Activated naive CD8-positive, alpha-beta T cell treated with anti-CD3 and anti-CD28 coated beads, Interleukin-2, amount 50 U/mL, for 24 hours (primary cell): ENCODE results near the gene CENPX.

Source experiments
- ATAC-seq: fragments of 150-1000 bp; cut with Tn5 transposase; one replicate; pipeline ENCODE4 v1.10.0; 2021
- DNase-seq: peaks from one replicate; pipeline ENCODE4 v3.0.0; 2021
- H3K27ac Mint-ChIP-seq: one replicate; pipeline ENCODE4 v1.8.0; 2021; ENCODE audit warnings: mild to moderate bottlenecking, mixed read lengths
- H3K27me3 Mint-ChIP-seq: one replicate; pipeline ENCODE4 v1.8.0; 2021; ENCODE audit warnings: mixed read lengths
- H3K36me3 Mint-ChIP-seq: one replicate; pipeline ENCODE4 v1.8.0; 2021; ENCODE audit warnings: low read depth, mixed read lengths
- H3K4me1 Mint-ChIP-seq: one replicate; pipeline ENCODE4 v1.8.0; 2021; ENCODE audit warnings: mixed read lengths
- H3K4me3 Mint-ChIP-seq: one replicate; pipeline ENCODE4 v1.8.0; 2021; ENCODE audit warnings: mild to moderate bottlenecking, moderate library complexity, mixed read lengths
- H3K9me3 Mint-ChIP-seq: one replicate; pipeline ENCODE4 v1.8.0; 2021; ENCODE audit warnings: mixed read lengths

The CENPX gene

GRCh38 chr17:82022310-82022980 lies at the start of gene CENPX:
TSS of gene CENPX (minus strand) at chr17:82022878. CDS start at chr17:82022861, 17 bp downstream.
- peak within 1 kb of the TSS; percentile 88 for H3K4me3 Mint-ChIP-seq
- H3K27me3 Mint-ChIP-seq: no peaks in the 10 kb centered on the region
- H3K9me3 Mint-ChIP-seq: no peaks in the 10 kb centered on the region
- no peak for ATAC-seq
- peaks cover 4% of the 10 kb centered on the region for H3K36me3 Mint-ChIP-seq
- DNase-seq: no peak
- H3K4me1 Mint-ChIP-seq: peaks cover 13% of the 10 kb centered on the region
- peak within 1 kb of the TSS; percentile 78 for H3K27ac Mint-ChIP-seq

- Mint-ChIP-seq H3K4me3 (no peak overlapping the region), H3K36me3 (no peaks in the 10 kb centered on the region), H3K27ac (no peak overlapping the region), H3K4me1 (peaks cover 9% of the 10 kb centered on the region), H3K27me3 (no peaks in the 10 kb centered on the region), H3K9me3 (no peaks in the 10 kb centered on the region)
- ATAC-seq: no peak
- no peak for DNase-seq
These were observed 47.9 kb upstream of the CENPX start for GRCh38 chr17:82070611-82071010.

GRCh38 chr17:82065638-82066303 lies 43.1 kb upstream of the CENPX start, which contains the start of gene DUS1L:
TSS of gene DUS1L (minus strand) at chr17:82065804. CDS start at chr17:82065059, 745 bp downstream.
- DNase-seq: peak; percentile 81
- H3K9me3 Mint-ChIP-seq: no peaks in the 10 kb centered on the region
- H3K27me3 Mint-ChIP-seq: no peaks in the 10 kb centered on the region

GRCh38 chr17:82065193-82065637 lies 42.5 kb upstream of the CENPX start:
- Mint-ChIP-seq H3K9me3 (no peaks in the 10 kb centered on the region), H3K4me1 (peaks cover 16% of the 10 kb centered on the region), H3K27me3 (no peaks in the 10 kb centered on the region), H3K4me3 (peak overlapping the region; percentile 74), H3K36me3 (peaks cover under 1% of the 10 kb centered on the region), H3K27ac (peak overlapping the region; percentile 31)
- ATAC-seq (peak; percentile 35), DNase-seq (peak; percentile 29)

More at GRCh38 chr17:82065638-82066303, 43.1 kb upstream of the CENPX start, which contains the start of gene DUS1L:
- Mint-ChIP-seq H3K4me3 (peak within 1 kb of the TSS; percentile 83), H3K27ac (peak within 1 kb of the TSS; percentile 87), H3K4me1 (peaks cover 16% of the 10 kb centered on the region), H3K36me3 (no peaks in the 10 kb centered on the region)
- peak; percentile 77 for ATAC-seq

- Mint-ChIP-seq H3K36me3 (peaks cover 2% of the 10 kb centered on the region), H3K4me1 (peaks cover 16% of the 10 kb centered on the region), H3K4me3 (peak overlapping the region; percentile 74), H3K9me3 (no peaks in the 10 kb centered on the region), H3K27ac (peak overlapping the region; percentile 71), H3K27me3 (no peaks in the 10 kb centered on the region)
- ATAC-seq (no peak), DNase-seq (no peak)
These were observed 41.9 kb upstream of the CENPX start for GRCh38 chr17:82064433-82065192.

GRCh38 chr17:82063424-82064415 lies 41.0 kb upstream of the CENPX start:
- peaks cover 16% of the 10 kb centered on the region for H3K4me1 Mint-ChIP-seq
- DNase-seq (no peak), ATAC-seq (no peak)
- no peaks in the 10 kb centered on the region for H3K9me3 Mint-ChIP-seq
- peak overlapping the region; percentile 71 for H3K27ac Mint-ChIP-seq
- H3K4me3 Mint-ChIP-seq: peak overlapping the region; percentile 74
- H3K27me3 Mint-ChIP-seq: no peaks in the 10 kb centered on the region
- H3K36me3 Mint-ChIP-seq: peaks cover 2% of the 10 kb centered on the region

GRCh38 chr17:82062984-82063368 lies 40.3 kb upstream of the CENPX start:
- Mint-ChIP-seq H3K36me3 (peaks cover 2% of the 10 kb centered on the region), H3K4me1 (peaks cover 16% of the 10 kb centered on the region)

GRCh38 chr17:82062076-82062983 lies 39.7 kb upstream of the CENPX start:
- H3K27ac Mint-ChIP-seq: no peak overlapping the region
- no peaks in the 10 kb centered on the region for H3K27me3 Mint-ChIP-seq
- DNase-seq (no peak), ATAC-seq (no peak)
- no peaks in the 10 kb centered on the region for H3K9me3 Mint-ChIP-seq
- H3K4me3 Mint-ChIP-seq: no peak overlapping the region
- H3K36me3 Mint-ChIP-seq: peaks cover 5% of the 10 kb centered on the region
- H3K4me1 Mint-ChIP-seq: peaks cover 16% of the 10 kb centered on the region

More at GRCh38 chr17:82062984-82063368, 40.3 kb upstream of the CENPX start:
- Mint-ChIP-seq H3K27ac (no peak overlapping the region), H3K27me3 (no peaks in the 10 kb centered on the region), H3K4me3 (no peak overlapping the region), H3K9me3 (no peaks in the 10 kb centered on the region)
- ATAC-seq (no peak), DNase-seq (no peak)

- Mint-ChIP-seq H3K4me3 (no peak overlapping the region), H3K27ac (no peak overlapping the region), H3K36me3 (peaks cover 5% of the 10 kb centered on the region), H3K4me1 (peaks cover 11% of the 10 kb centered on the region), H3K27me3 (no peaks in the 10 kb centered on the region), H3K9me3 (no peaks in the 10 kb centered on the region)
- no peak for DNase-seq
- no peak for ATAC-seq
These were observed 38.6 kb upstream of the CENPX start for GRCh38 chr17:82061047-82061925.

GRCh38 chr17:82060614-82061013 lies 37.9 kb upstream of the CENPX start:
- Mint-ChIP-seq H3K27me3 (no peaks in the 10 kb centered on the region), H3K9me3 (no peaks in the 10 kb centered on the region), H3K4me3 (no peak overlapping the region), H3K36me3 (peaks cover 7% of the 10 kb centered on the region), H3K4me1 (peaks cover 7% of the 10 kb centered on the region), H3K27ac (no peak overlapping the region)
- ATAC-seq (no peak), DNase-seq (no peak)

- Mint-ChIP-seq H3K9me3 (no peaks in the 10 kb centered on the region), H3K27me3 (no peaks in the 10 kb centered on the region), H3K4me1 (peaks cover 7% of the 10 kb centered on the region), H3K27ac (no peak overlapping the region), H3K36me3 (peaks cover 7% of the 10 kb centered on the region), H3K4me3 (no peak overlapping the region)
- ATAC-seq (no peak), DNase-seq (no peak)
These were observed 37.3 kb upstream of the CENPX start for GRCh38 chr17:82060001-82060380.

GRCh38 chr17:82059272-82060000 lies 36.8 kb upstream of the CENPX start:
- ATAC-seq (no peak), DNase-seq (no peak)
- Mint-ChIP-seq H3K36me3 (peaks cover 7% of the 10 kb centered on the region), H3K27me3 (no peaks in the 10 kb centered on the region), H3K9me3 (no peaks in the 10 kb centered on the region), H3K27ac (no peak overlapping the region), H3K4me1 (peaks cover 6% of the 10 kb centered on the region), H3K4me3 (no peak overlapping the region)
